IMR-90 (cell line): ENCODE results near the gene FAM241A. TPM values are rescaled to one million over a fixed set of nuclear protein-coding genes. Genes with fewer than 3 reads are reported as not detected.

ENCODE experiments used
- ATAC-seq: fragments of 200-7000 bp; cut with Tn5 transposase; 2 replicates; pipeline ENCODE4 v1.9.1; 2020; ENCODE audit warnings: low read depth, mild to moderate bottlenecking, moderate library complexity
- BruUV-seq: library from RNA; stranded (reverse); fragments of 400-500 nt; replicated peaks from 2 replicates; lab custom pipeline; 2021; lab: Mats Ljungman, UMichigan
- CTCF ChIA-PET: fragments of 300-600 bp; formaldehyde crosslinking; extraction: SDS; loops from one replicate; lab custom pipeline; 2021; ENCODE audit warnings: antibody characterized with exemption; lab: Yijun Ruan, JAX
- POLR2A ChIA-PET: fragments of 300-600 bp; sonication (Branson Sonifier 250); formaldehyde crosslinking; loops from one replicate; lab custom pipeline; 2022; ENCODE audit warnings: antibody characterized with exemption; ENCODE audit not compliant: unreplicated experiment; lab: Charles Lee
- DNase-seq: peaks from one replicate; pipeline ENCODE4 v3.0.0; 2013
- H2AFZ ChIP-seq: replicated peaks from 2 replicates; pipeline ENCODE3; 2013; ENCODE audit warnings: low read length, mild to moderate bottlenecking; ENCODE audit not compliant: poor library complexity
- H2AK5ac ChIP-seq: 2 replicates; pipeline ENCODE4 v1.6.1; 2013; ENCODE audit warnings: low read depth, low read length, inconsistent platforms
- H2AK9ac ChIP-seq: replicated peaks from 2 replicates; pipeline ENCODE3; 2013; ENCODE audit warnings: mild to moderate bottlenecking, low read depth, low read length, moderate library complexity; ENCODE audit not compliant: poor library complexity
- H2BK120ac ChIP-seq: 2 replicates; pipeline ENCODE4 v1.6.1; 2013; ENCODE audit warnings: low read depth, low read length, inconsistent platforms
- H2BK15ac ChIP-seq: 3 replicates; pipeline ENCODE4 v1.6.1; 2013; ENCODE audit warnings: low read depth, low read length, inconsistent platforms
- H2BK20ac ChIP-seq: 2 replicates; pipeline ENCODE4 v1.6.1; 2013; ENCODE audit warnings: low read depth, mild to moderate bottlenecking, inconsistent platforms, low read length, moderate library complexity
- H2BK5ac ChIP-seq: 2 replicates; pipeline ENCODE4 v1.6.1; 2013; ENCODE audit warnings: mild to moderate bottlenecking, low read depth, low read length, inconsistent platforms; ENCODE audit not compliant: poor library complexity, severe bottlenecking
- H3K14ac ChIP-seq: replicated peaks from 2 replicates; pipeline ENCODE4 v1.6.1; 2013; ENCODE audit warnings: low read depth, low read length, inconsistent platforms
- H3K18ac ChIP-seq: 2 replicates; pipeline ENCODE4 v1.6.1; 2013; ENCODE audit warnings: low read depth, low read length, control low read depth
- H3K23ac ChIP-seq: 2 replicates; pipeline ENCODE4 v1.6.1; 2013; ENCODE audit warnings: low read depth, low read length, inconsistent platforms
- H3K27ac ChIP-seq: 2 replicates; pipeline ENCODE4 v1.5.1; 2013; ENCODE audit warnings: mild to moderate bottlenecking, control low read depth, low read length; ENCODE audit not compliant: insufficient read depth
- H3K27me3 ChIP-seq: 2 replicates; pipeline ENCODE4 v1.6.1; 2013; ENCODE audit warnings: low read length; ENCODE audit not compliant: control insufficient read depth, insufficient read depth
- H3K36me3 ChIP-seq: 2 replicates; pipeline ENCODE4 v1.6.1; 2013; ENCODE audit warnings: low read length, mixed read lengths; ENCODE audit not compliant: control insufficient read depth, insufficient read depth
- H3K4ac ChIP-seq: 2 replicates; pipeline ENCODE4 v1.6.1; 2013; ENCODE audit warnings: low read depth, low read length, inconsistent platforms
- H3K4me1 ChIP-seq: 2 replicates; pipeline ENCODE4 v1.6.1; 2013; ENCODE audit warnings: low read length, mixed read lengths; ENCODE audit not compliant: control insufficient read depth, insufficient read depth
- H3K4me2 ChIP-seq: 2 replicates; pipeline ENCODE4 v1.6.1; 2013; ENCODE audit warnings: low read depth, mild to moderate bottlenecking, control low read depth, low read length, moderate library complexity
- H3K4me3 ChIP-seq: 2 replicates; pipeline ENCODE4 v1.5.1; 2013; ENCODE audit warnings: low read depth, mild to moderate bottlenecking, control low read depth, low read length, moderate library complexity; ENCODE audit not compliant: insufficient read depth
- H3K56ac ChIP-seq: 2 replicates; pipeline ENCODE4 v1.6.1; 2013; ENCODE audit warnings: low read length, inconsistent platforms; ENCODE audit not compliant: insufficient read depth; ENCODE audit errors: extremely low read depth
- H3K79me1 ChIP-seq, 2 experiments: 2 replicates each; pipeline ENCODE4 v1.6.1; 2013; ENCODE audit warnings: low read length in 2 of 2, inconsistent platforms in 1 of 2, low read depth in 1 of 2
- H3K9ac ChIP-seq: 2 replicates; pipeline ENCODE4 v1.6.1; 2013; ENCODE audit warnings: low read depth, low read length, control low read depth
- H3K9me1 ChIP-seq: 2 replicates; pipeline ENCODE4 v1.6.1; 2013; ENCODE audit warnings: low read length, inconsistent platforms; ENCODE audit not compliant: insufficient read depth
- H3K9me3 ChIP-seq: 2 replicates; pipeline ENCODE4 v1.6.1; 2013; ENCODE audit warnings: low read length; ENCODE audit not compliant: control insufficient read depth, insufficient read depth
- H4K20me1 ChIP-seq: 2 replicates; pipeline ENCODE4 v1.6.1; 2013; ENCODE audit warnings: low read length, inconsistent platforms; ENCODE audit not compliant: insufficient read depth
- H4K5ac ChIP-seq: 2 replicates; pipeline ENCODE4 v1.6.1; 2013; ENCODE audit warnings: mild to moderate bottlenecking, low read depth, low read length, control low read depth
- H4K8ac ChIP-seq, 2 experiments: 2 replicates each; pipeline ENCODE4 v1.6.1; 2013; ENCODE audit warnings: low read depth in 2 of 2, low read length in 2 of 2, control low read depth in 1 of 2, inconsistent platforms in 1 of 2
- H4K91ac ChIP-seq: 2 replicates; pipeline ENCODE4 v1.6.1; 2013; ENCODE audit warnings: low read depth, low read length, inconsistent platforms; ENCODE audit not compliant: insufficient read depth
- BHLHE40 ChIP-seq: fragments of 150-350 bp; IDR thresholded peaks from 2 replicates; pipeline ENCODE4 v1.6.1; 2016; ENCODE audit warnings: mild to moderate bottlenecking, low read depth, low read length
- CEBPB ChIP-seq: IDR thresholded peaks from 2 replicates; pipeline ENCODE4 v1.6.1; 2012; ENCODE audit warnings: low read depth, low read length, improper control_type of control experiment
- CHD1 ChIP-seq: IDR thresholded peaks from 2 replicates; pipeline ENCODE4 v1.6.1; 2012; ENCODE audit warnings: low read depth, low read length, improper control_type of control experiment
- CTCF ChIP-seq: conservative IDR thresholded peaks from 2 replicates; pipeline ENCODE4 v1.5.1; 2012; ENCODE audit warnings: mild to moderate bottlenecking, low read depth, low read length, improper control_type of control experiment
- ELK1 ChIP-seq: fragments of 150-350 bp; IDR thresholded peaks from 2 replicates; pipeline ENCODE4 v1.6.1; 2016; ENCODE audit warnings: low read depth, mild to moderate bottlenecking, low read length, moderate library complexity, borderline replicate concordance
- FOS ChIP-seq: fragments of 150-350 bp; IDR thresholded peaks from 2 replicates; pipeline ENCODE4 v1.6.1; 2016; ENCODE audit warnings: low read depth, low read length
- MAFK ChIP-seq: IDR thresholded peaks from 2 replicates; pipeline ENCODE4 v1.6.1; 2012; ENCODE audit warnings: low read depth, low read length, improper control_type of control experiment
- MAZ ChIP-seq: IDR thresholded peaks from 2 replicates; pipeline ENCODE4 v1.6.1; 2012; ENCODE audit warnings: low read depth, mild to moderate bottlenecking, low read length, improper control_type of control experiment, moderate library complexity, borderline replicate concordance
- MXI1 ChIP-seq: IDR thresholded peaks from 2 replicates; pipeline ENCODE4 v1.6.1; 2012; ENCODE audit warnings: low read depth, mild to moderate bottlenecking, low read length, moderate library complexity, borderline replicate concordance
- NFE2L2 ChIP-seq: fragments of 150-350 bp; IDR thresholded peaks from 2 replicates; pipeline ENCODE4 v1.6.1; 2016; ENCODE audit warnings: low read depth, mild to moderate bottlenecking, low read length
- POLR2A ChIP-seq: IDR thresholded peaks from 2 replicates; pipeline ENCODE4 v1.6.1; 2012; ENCODE audit warnings: mild to moderate bottlenecking, low read depth, low read length
- RAD21 ChIP-seq: IDR thresholded peaks from 2 replicates; pipeline ENCODE4 v1.6.1; 2012; ENCODE audit warnings: low read length, improper control_type of control experiment
- RCOR1 ChIP-seq: IDR thresholded peaks from 2 replicates; pipeline ENCODE4 v1.6.1; 2012; ENCODE audit warnings: mild to moderate bottlenecking, low read length, improper control_type of control experiment; ENCODE audit not compliant: insufficient replicate concordance
- RFX5 ChIP-seq: IDR thresholded peaks from 2 replicates; pipeline ENCODE4 v1.8.0; 2012; ENCODE audit warnings: low read depth, mild to moderate bottlenecking, low read length, moderate library complexity
- SMC3 ChIP-seq: fragments of 150-350 bp; IDR thresholded peaks from 2 replicates; pipeline ENCODE4 v1.6.1; 2016; ENCODE audit warnings: low read depth, mild to moderate bottlenecking, antibody characterized with exemption, low read length, moderate library complexity
- WGBS, 2 experiments: methylation state at CpG; one replicate each; pipeline versions ENCODE4 v1.1.5 to v1.1.7; 2013; ENCODE audit warnings: missing lambda C conversion rate in 2 of 2; ENCODE audit not compliant: insufficient read length in 1 of 2; ENCODE audit errors: extremely low coverage in 2 of 2; 5-methylcytosine and 5-hydroxymethylcytosine counted together
- dilution Hi-C: fragments of 300-500 bp; cut with HindIII; formaldehyde crosslinking; loops from one replicate; pipeline ENCODE4 v1.14.3; 2018; ENCODE audit warnings: low sequenced_read_pairs; ENCODE audit not compliant: unreplicated experiment
- in situ Hi-C: fragments of 300-500 bp; cut with MboI; formaldehyde crosslinking; loops from 3 replicates; pipeline ENCODE4 v1.14.3; 2019; ENCODE audit warnings: low sequenced_read_pairs, inconsistent platforms, mixed read lengths
- intact Hi-C: fragments of 100-400 bp; cut with micrococcal nuclease; formaldehyde crosslinking; loops from 2 replicates; pipeline ENCODE4 v1.10.0; 2022
- polyA plus RNA-seq, 3 experiments: library from polyadenylated mRNA; depleted of rRNA; stranded (reverse); fragments of >200 nt; gene quantifications; 2 replicates each; pipeline ENCODE4 v1.2.3, GENCODE V29; 2012; ENCODE audit warnings: low replicate concordance in 1 of 3
- total RNA-seq: library from RNA; depleted of rRNA; stranded (reverse); fragments of >200 nt; gene quantifications from 2 replicates; pipeline ENCODE4 v1.2.3, GENCODE V29; 2012
- TF ChIP-seq, protein P1 (sequence below): fragments of 150-350 bp; IDR thresholded peaks from 2 replicates; pipeline ENCODE4 v1.6.1; 2017; ENCODE audit warnings: mild to moderate bottlenecking, antibody characterized with exemption, low read length, low read depth

The FAM241A gene
- total and polyA plus RNA-seq, 2 of the 4 experiments (the other 2 are of a cell fraction): under 0.01 to 0.24 TPM

- H2AK9ac ChIP-seq: no peak overlapping the region
- ChIA-PET CTCF (interaction anchor here (0.9 kb wide), 1 partner anchor 12 kb away, joined by 3 read pairs; no protein-coding TSS in a partner anchor), POLR2A (no interaction called here)
- H3K4me1 ChIP-seq: no peaks in the 10 kb centered on the region; the same call in 1 of the 2 replicates
- DNase-seq (no peak), ATAC-seq (no peak)
- no peak overlapping the region for H2BK20ac ChIP-seq
- H3K4me3 ChIP-seq: no peak overlapping the region
- H3K9me3 ChIP-seq: no peaks in the 10 kb centered on the region
- no TSS peak for BruUV-seq
- TF ChIP-seq BHLHE40 (no peak), SMC3 (no peak), MXI1 (no peak), CEBPB (no peak), POLR2A (no peak), RAD21 (no peak), RCOR1 (no peak), MAFK (no peak), MAZ (no peak), ELK1 (no peak), CHD1 (no peak), FOS (no peak), RFX5 (no peak), NFE2L2 (no peak), CTCF (no peak)
- TF ChIP-seq, protein P1, sequence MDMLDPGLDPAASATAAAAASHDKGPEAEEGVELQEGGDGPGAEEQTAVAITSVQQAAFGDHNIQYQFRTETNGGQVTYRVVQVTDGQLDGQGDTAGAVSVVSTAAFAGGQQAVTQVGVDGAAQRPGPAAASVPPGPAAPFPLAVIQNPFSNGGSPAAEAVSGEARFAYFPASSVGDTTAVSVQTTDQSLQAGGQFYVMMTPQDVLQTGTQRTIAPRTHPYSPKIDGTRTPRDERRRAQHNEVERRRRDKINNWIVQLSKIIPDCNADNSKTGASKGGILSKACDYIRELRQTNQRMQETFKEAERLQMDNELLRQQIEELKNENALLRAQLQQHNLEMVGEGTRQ: no peak
- no peaks in the 10 kb centered on the region for H4K20me1 ChIP-seq
- dilution Hi-C loops (no loop called here), intact Hi-C loops (no loop called here), in situ Hi-C loops (no loop called here)
- no peaks in the 10 kb centered on the region for H3K79me1 ChIP-seq
- H2AFZ ChIP-seq: no peak overlapping the region
- no CpG with 5 or more reads among the region's 1 CpG for WGBS, 2 experiments
- H3K56ac ChIP-seq: no peak overlapping the region
- H4K5ac ChIP-seq: no peak overlapping the region
- no peak overlapping the region for H4K91ac ChIP-seq
- no peak overlapping the region for H2AK5ac ChIP-seq
- H3K4ac ChIP-seq: no peak overlapping the region
- no peak overlapping the region for H3K4me2 ChIP-seq
- no peak overlapping the region for H2BK15ac ChIP-seq
- H3K9ac ChIP-seq: no peak overlapping the region
- no peak overlapping the region for H4K8ac ChIP-seq
- peaks cover 2% of the 10 kb centered on the region; the same call in 1 of the 2 replicates for H3K27me3 ChIP-seq
- H3K27ac ChIP-seq: no peak overlapping the region
- H3K9me1 ChIP-seq: no peaks in the 10 kb centered on the region
- no peak overlapping the region for H3K14ac ChIP-seq
- no peak overlapping the region for H2BK5ac ChIP-seq
- H3K23ac ChIP-seq: no peak overlapping the region
- H2BK120ac ChIP-seq: no peak overlapping the region
- no peak overlapping the region for H3K18ac ChIP-seq
- no peaks in the 10 kb centered on the region for H3K36me3 ChIP-seq
Observed at GRCh38 chr4:112199041-112199440, 53.8 kb downstream of the FAM241A start.
